Astrocyte of the spinal cord (primary cell): ENCODE measurements around the gene RFTN1.

Source experiments
- DNase-seq: peaks from one replicate; pipeline ENCODE4 v3.0.0; 2011; ENCODE audit warnings: low read depth, low spot score
- H3K4me3 ChIP-seq: 2 replicates; pipeline ENCODE4 v1.5.1; 2011; ENCODE audit warnings: low read depth, mild to moderate bottlenecking, low read length, moderate library complexity
- CTCF ChIP-seq: IDR thresholded peaks from 2 replicates; pipeline ENCODE4 v1.5.1; 2012; ENCODE audit warnings: low read depth, mild to moderate bottlenecking, low read length, inconsistent platforms
- in situ Hi-C: cut with HindIII; loops from 2 replicates; pipeline ENCODE4 v1.10.0; 2017; ENCODE audit warnings: low sequenced_read_pairs

Gene RFTN1

GRCh38 chr3:16398648-16399047, 114.9 kb downstream of the RFTN1 start:
- in situ Hi-C loops: no loop called here
- TF ChIP-seq CTCF: no peak

GRCh38 chr3:16396202-16396601, 117.3 kb downstream of the RFTN1 start:
- DNase-seq: no peak
- no peak overlapping the region for H3K4me3 ChIP-seq
- no peak for TF ChIP-seq CTCF
- in situ Hi-C loops: no loop called here

More at GRCh38 chr3:16398648-16399047, 114.9 kb downstream of the RFTN1 start:
- no peak overlapping the region for H3K4me3 ChIP-seq
- DNase-seq: no peak

GRCh38 chr3:16395212-16395611, 118.3 kb downstream of the RFTN1 start:
- TF ChIP-seq CTCF: no peak
- DNase-seq: no peak
- in situ Hi-C loops: no loop called here
- H3K4me3 ChIP-seq: no peak overlapping the region

- in situ Hi-C loops: no loop called here
- DNase-seq: no peak
- no peak for TF ChIP-seq CTCF
- no peak overlapping the region for H3K4me3 ChIP-seq
These were observed 118.9 kb downstream of the RFTN1 start for GRCh38 chr3:16394639-16395038.

GRCh38 chr3:16392717-16393116, 120.8 kb downstream of the RFTN1 start:
- in situ Hi-C loops: no loop called here
- no peak overlapping the region for H3K4me3 ChIP-seq
- no peak for DNase-seq
- TF ChIP-seq CTCF: no peak

- in situ Hi-C loops: no loop called here
- no peak for DNase-seq
These were observed 121.4 kb downstream of the RFTN1 start for GRCh38 chr3:16392065-16392464.

More at GRCh38 chr3:16392065-16392464, 121.4 kb downstream of the RFTN1 start:
- no peak for TF ChIP-seq CTCF
- H3K4me3 ChIP-seq: no peak overlapping the region
